Heart right ventricle (tissue), 16 donors: ENCODE data around the gene PTPRN2. TPM values are rescaled to one million over a fixed set of nuclear protein-coding genes. Genes with fewer than 3 reads are reported as not detected.

Experiments
- ATAC-seq, 8 donors: fragments of 200-7000 bp; cut with Tn5 transposase; one replicate each; pipeline ENCODE4 v1.9.1; 2020; ENCODE audit warnings: mild to moderate bottlenecking in 8 of 8, moderate library complexity in 8 of 8, moderate number of reproducible peaks in 1 of 8
- DNase-seq, 2 donors: peaks; one replicate each; pipeline ENCODE4 v3.0.0-alpha.2; 2020
- H3K27ac ChIP-seq, 10 donors: fragments of 200-600 bp; sonication (generic) in 2 of 10; one replicate each; pipeline versions ENCODE4 v1.5.0 to v1.8.0; 2020 to 2022; ENCODE audit warnings: mild to moderate bottlenecking in 3 of 10
- H3K27me3 ChIP-seq, 7 donors: fragments of 200-600 bp; one replicate each; pipeline ENCODE4 v1.8.0; 2021 to 2022; ENCODE audit warnings: mild to moderate bottlenecking in 2 of 7
- H3K36me3 ChIP-seq, 9 donors: fragments of 200-600 bp; sonication (generic) in 1 of 9; one replicate each; pipeline versions ENCODE4 v1.5.0 to v1.8.0; 2020 to 2022; ENCODE audit warnings: mild to moderate bottlenecking in 2 of 9
- H3K4me1 ChIP-seq, 9 donors: fragments of 200-600 bp; sonication (generic) in 1 of 9; one replicate each; pipeline versions ENCODE4 v1.5.0 to v1.8.0; 2020 to 2022; ENCODE audit warnings: mild to moderate bottlenecking in 4 of 9
- H3K4me3 ChIP-seq, 10 donors: fragments of 200-600 bp; sonication (generic) in 2 of 10; one replicate each; pipeline versions ENCODE4 v1.5.0 to v1.8.0; 2020 to 2022; ENCODE audit warnings: mild to moderate bottlenecking in 7 of 10, moderate library complexity in 2 of 10
- H3K9me3 ChIP-seq, 11 donors: fragments of 200-600 bp in 10 of 11; sonication (generic) in 2 of 11; one replicate each; pipeline versions ENCODE4 v1.5.0 to v1.8.0; 2013 to 2022; ENCODE audit warnings: mild to moderate bottlenecking in 2 of 11, control low read depth in 1 of 11, moderate library complexity in 1 of 11
- CTCF ChIP-seq, 9 donors: fragments of 200-600 bp; sonication (generic) in 2 of 9; IDR thresholded peaks; one replicate each; pipeline versions ENCODE4 v1.5.0 to v1.8.0; 2021 to 2022; ENCODE audit warnings: antibody characterized with exemption in 9 of 9, mild to moderate bottlenecking in 5 of 9, moderate library complexity in 1 of 9
- WGBS, 2 donors: extraction: QIAGEN DNeasy Blood & Tissue Kit; methylation state at CpG; one replicate each; pipeline ENCODE4 v1.1.7; 2013; ENCODE audit warnings: inconsistent platforms in 1 of 2; 5-methylcytosine and 5-hydroxymethylcytosine counted together
- intact Hi-C, 10 donors: fragments of 100-400 bp; cut with DNase I; formaldehyde crosslinking; loops; one replicate each; pipeline versions ENCODE4 v1.11.1 to v1.14.2; 2022
- polyA plus RNA-seq, 2 donors: library from polyadenylated mRNA; stranded (reverse); fragments of 200-250 nt; gene quantifications; one replicate each; pipeline ENCODE4 v1.2.3, GENCODE V29; 2013
- total RNA-seq, 10 donors: library from RNA; stranded (reverse); fragmentation: NEBNext Ultra II Directional in 3 of 10; extraction: Animal tissue kit (Norgen Biotek cat#: 25700) in 3 of 10; gene quantifications; one replicate each; pipeline versions ENCODE4 v1.2.1 to v1.2.4, GENCODE V29; 2021 to 2023
- donor health status: Arrhythmogenic right ventricular cardiomyopathy.
- donor health status: ischemic (EF 13 %, LVEDD 7.1; RV severe dilation, severe dysfunction).
- donor health status: healthy with polysubstance abuse.
- donor health status: DM: no; HTN: yes; CAD: no.
- donor health status: DM: no; HTN: no; CAD: no.
- donor health status: ischemic (EF 25% LVEDD 6.9; RV normal size, moderate dysfunction).
- donor health status: ischemic (EF 25% LVEDD 5.7; RV mildly dilated, moderate dysfunction).
- donor health status: healthy.
- donor health status: DM: yes; HTN: yes; CAD: no.
- donor health status: Ischemic cardiomyopathy.
- donor health status: ischemic (EF 35%, LVEDD 5.7; RV mildly dilated, moderate dysfunction).
- donor health status: nonischemic (EF 11% LVEDD 7.7; RV severe dilation, severe dysfunction).
- donor health status: DM: yes; HTN: yes; CAD: no.
- donor health status: PGD.
- donor health status: ischemic (EF 29% LVEDD 5.4; RV normal size, mild dysfunction).
- donor health status: nonischemic (EF 23%, LVEDD 6.1; RV moderate dilation, normal function).

Gene PTPRN2
- total and polyA plus RNA-seq, 12 donors: 0.82 to 1.8 (median 1.3) TPM

- H3K4me3 ChIP-seq: no peak overlapping the region
- 90 to 93% methylated on average over 15 of the region's 15 CpGs for WGBS, 2 donors
- H3K27ac ChIP-seq: no peak overlapping the region
- ATAC-seq: no peak
- H3K4me1 ChIP-seq: peaks cover 0 to 6% (median 0%) of the 10 kb centered on the region in 9 donors
- no peak for DNase-seq
- intact Hi-C loops: no loop called here
- no peaks in the 10 kb centered on the region for H3K9me3 ChIP-seq
- no peaks in the 10 kb centered on the region for H3K36me3 ChIP-seq
- no peak for TF ChIP-seq CTCF (IDR thresholded peaks at IDR 0.05)
- H3K27me3 ChIP-seq: peaks cover 0 to 57% (median 27%) of the 10 kb centered on the region in 7 donors
Observed at GRCh38 chr7:157586426-157586955, 1001.1 kb downstream of the PTPRN2 start.

GRCh38 chr7:157585113-157585861 lies 1002.3 kb downstream of the PTPRN2 start:
- no peaks in the 10 kb centered on the region for H3K36me3 ChIP-seq
- ATAC-seq: peak; percentile 28 to 91 (median 66)
- peak overlapping the region in 3 of 10 donors; percentile 47 to 69 (median 52) for H3K27ac ChIP-seq
- intact Hi-C loops: no loop called here
- WGBS, 2 donors: 50 to 56% methylated on average over 21 of the region's 21 CpGs
- peak overlapping the region in 5 of 10 donors; percentile 12 to 37 (median 23) for H3K4me3 ChIP-seq
- peaks cover 0 to 6% (median 0%) of the 10 kb centered on the region in 9 donors for H3K4me1 ChIP-seq
- no peaks in the 10 kb centered on the region for H3K9me3 ChIP-seq
- no peak for TF ChIP-seq CTCF (IDR thresholded peaks at IDR 0.05)
- H3K27me3 ChIP-seq: peaks cover 0 to 45% (median 27%) of the 10 kb centered on the region in 7 donors
- DNase-seq: peak in 1 of 2 donors; percentile 19

- Histone ChIP-seq H3K4me3 (no peak overlapping the region), H3K27me3 (peaks cover 0 to 39% (median 23%) of the 10 kb centered on the region in 7 donors), H3K4me1 (peaks cover 0 to 6% (median 0%) of the 10 kb centered on the region in 9 donors), H3K27ac (no peak overlapping the region), H3K36me3 (no peaks in the 10 kb centered on the region), H3K9me3 (no peaks in the 10 kb centered on the region)
- no peak for DNase-seq
- 90 to 91% methylated on average over 9 of the region's 9 CpGs for WGBS, 2 donors
- no peak for TF ChIP-seq CTCF (IDR thresholded peaks at IDR 0.05)
- intact Hi-C loops: no loop called here
- ATAC-seq: no peak
Observed at GRCh38 chr7:157584420-157584819, 1003.2 kb downstream of the PTPRN2 start.

- H3K36me3 ChIP-seq: no peaks in the 10 kb centered on the region
- 73 to 79% methylated on average over 15 of the region's 15 CpGs for WGBS, 2 donors
- H3K4me3 ChIP-seq: no peak overlapping the region
- peaks cover 0 to 6% (median 0%) of the 10 kb centered on the region in 9 donors for H3K4me1 ChIP-seq
- DNase-seq (no peak), ATAC-seq (no peak)
- no peaks in the 10 kb centered on the region for H3K9me3 ChIP-seq
- TF ChIP-seq CTCF (IDR thresholded peaks at IDR 0.05): no peak
- H3K27me3 ChIP-seq: peaks cover 0 to 27% (median 10%) of the 10 kb centered on the region in 7 donors
- intact Hi-C loops: no loop called here
- H3K27ac ChIP-seq: no peak overlapping the region
Observed at GRCh38 chr7:157581740-157582139, 1005.9 kb downstream of the PTPRN2 start.
